ENCODE data around the gene APC2.

- TF ChIP-seq CTCF (conservative IDR thresholded peaks at IDR 0.05; ENCODE audit: low read depth, low read length) (no peak), EZH2 (IDR thresholded peaks at IDR 0.05; ENCODE audit: low read length, unreplicated experiment) (no peak), EZH2phosphoT487 (IDR thresholded peaks at IDR 0.05; ENCODE audit: borderline replicate concordance, low read length) (no peak)
Measured at GRCh38 chr19:1412323-1412923, 37.5 kb upstream of the APC2 start.

All from PC-3 (cell line).